ENCODE data around the gene SLC8B1.

SLC8B1 gene

GRCh38 chr12:113266106-113266895 is 68.6 kb downstream of the SLC8B1 start:
- no peak for DNase-seq

DNA sequence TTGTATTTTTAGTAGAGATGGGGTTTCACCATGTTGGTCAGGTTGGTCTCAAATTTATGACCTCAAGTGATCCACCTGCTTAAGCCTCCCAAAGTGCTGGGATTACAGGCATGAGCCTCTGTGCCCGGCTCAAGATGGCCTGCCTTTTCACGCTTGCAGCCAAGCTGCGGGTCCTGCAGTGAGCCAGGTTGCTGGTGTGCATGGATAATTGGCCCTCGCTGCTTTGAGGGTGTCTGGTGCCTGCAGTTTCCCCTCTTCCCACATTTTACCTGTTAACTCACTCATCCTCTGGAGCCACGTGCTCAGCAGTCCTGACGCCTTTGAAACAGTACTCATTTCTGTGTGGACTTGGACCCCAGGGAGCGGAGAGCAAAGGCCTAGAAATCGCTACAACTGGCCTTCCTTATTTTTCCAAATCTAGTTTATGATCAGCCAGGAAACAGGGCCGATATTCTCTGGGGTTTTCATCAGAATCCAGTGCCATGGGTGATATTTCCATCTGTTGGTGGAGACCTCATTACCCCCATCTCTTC is 71.4 kb downstream of the SLC8B1 start:
- no peak for DNase-seq

GRCh38 chr12:113262710-113263109 is 72.2 kb downstream of the SLC8B1 start:
- no peak for DNase-seq

GRCh38 chr12:113261847-113262470 is 73.0 kb downstream of the SLC8B1 start:
- no peak for DNase-seq

GRCh38 chr12:113260636-113261300 is 74.1 kb downstream of the SLC8B1 start:
- DNase-seq: no peak

- DNase-seq: no peak
These were observed 74.8 kb downstream of the SLC8B1 start for GRCh38 chr12:113260127-113260526.

- no peak for DNase-seq
These were observed 77.3 kb downstream of the SLC8B1 start for GRCh38 chr12:113257564-113257963.

DNA sequence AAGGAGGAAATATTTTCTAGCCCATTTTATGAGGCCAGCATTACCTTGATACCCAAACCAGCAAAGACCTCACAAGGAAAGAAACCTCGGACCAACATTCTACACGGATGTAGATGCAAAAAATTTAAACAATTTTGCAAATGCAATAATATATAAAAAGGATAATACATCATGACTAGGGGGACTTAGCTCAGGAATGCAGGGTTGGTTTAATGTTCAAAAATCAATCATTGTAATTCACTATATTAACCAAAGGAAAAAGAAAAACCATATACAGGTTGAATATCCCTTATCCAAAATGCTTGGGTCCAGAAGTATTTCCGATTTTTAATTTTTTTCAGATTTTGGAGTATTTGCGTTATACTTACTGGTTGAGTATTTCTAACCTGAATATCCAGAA is 80.6 kb downstream of the SLC8B1 start:
- no peak for DNase-seq

- DNase-seq: no peak
These were observed 81.2 kb downstream of the SLC8B1 start for GRCh38 chr12:113253532-113254285.

GRCh38 chr12:113252494-113252893 is 82.4 kb downstream of the SLC8B1 start:
- DNase-seq: no peak

DNA sequence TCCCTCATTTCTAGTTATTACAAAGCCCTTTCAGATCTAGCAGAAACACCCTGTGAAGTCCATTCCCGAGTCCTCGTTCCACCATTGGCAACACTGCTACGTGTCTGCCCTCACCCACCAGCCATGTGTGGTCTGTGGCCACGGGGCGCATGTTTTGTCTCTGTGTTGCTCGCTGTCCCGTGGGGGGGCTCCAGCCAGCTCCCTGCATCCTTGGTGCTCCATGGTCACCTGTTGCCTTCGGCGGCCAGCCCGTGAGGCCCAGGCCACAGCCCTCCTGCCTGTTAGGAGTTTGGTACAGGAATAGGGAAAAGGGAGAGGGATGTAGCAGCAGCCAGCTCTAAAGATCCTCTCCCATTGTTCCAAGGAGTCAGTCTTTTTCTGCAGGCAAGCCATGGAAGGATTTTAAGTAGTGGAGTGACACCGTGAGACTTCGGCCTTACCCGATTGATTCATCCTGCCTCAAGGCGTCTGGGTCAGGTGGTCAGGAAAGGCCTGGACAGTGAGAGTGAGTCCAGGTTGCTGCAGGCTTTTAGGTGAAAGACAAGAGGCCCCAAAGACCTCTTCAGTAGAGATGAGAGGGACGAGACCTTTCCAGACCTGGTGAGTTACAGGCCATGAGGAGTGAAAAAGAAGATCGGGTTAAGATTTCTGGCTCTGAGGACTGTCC is 83.4 kb downstream of the SLC8B1 start:
- no peak for DNase-seq

DNA sequence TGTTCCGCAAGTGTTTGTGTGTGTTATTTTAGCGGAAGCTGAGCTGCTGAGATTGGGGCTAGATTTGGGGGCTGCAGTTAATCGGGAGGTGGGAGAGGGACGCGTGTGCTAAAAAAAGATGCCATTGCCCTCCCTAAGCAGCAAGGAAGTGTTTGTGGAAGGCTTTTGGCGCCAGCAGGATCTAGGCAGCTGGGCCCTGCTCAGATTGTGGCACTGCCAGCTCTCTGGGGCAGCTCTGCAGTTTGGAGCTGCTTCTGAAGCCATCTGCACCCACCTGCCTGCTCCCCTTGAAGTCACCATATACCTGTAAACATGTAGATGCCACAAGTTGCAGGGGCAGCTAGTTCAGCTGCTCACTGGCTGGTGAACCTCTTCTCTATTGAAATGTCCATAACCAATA is 84.9 kb downstream of the SLC8B1 start:
- DNase-seq: no peak

GRCh38 chr12:113249546-113249945 is 85.4 kb downstream of the SLC8B1 start:
- no peak for DNase-seq

GRCh38 chr12:113248842-113249435 is 86.0 kb downstream of the SLC8B1 start:
- no peak for DNase-seq

Data from GOT3 (cell line).